H1 (cell line): ENCODE results near the gene BORCS6. TPM values are rescaled to one million over a fixed set of nuclear protein-coding genes. Genes with fewer than 3 reads are reported as not detected.

ENCODE experiments used
- CTCF ChIA-PET: fragments of 300-600 bp; sonication (Branson Sonifier 250); formaldehyde crosslinking; loops from one replicate; lab custom pipeline; 2021; ENCODE audit not compliant: partially characterized antibody; lab: Charles Lee
- POLR2A ChIA-PET: fragments of 300-600 bp; sonication (Branson Sonifier 250); formaldehyde crosslinking; loops from one replicate; lab custom pipeline; 2021; ENCODE audit warnings: inconsistent platforms; ENCODE audit not compliant: partially characterized antibody; lab: Charles Lee
- DNase-seq, 2 experiments: peaks; one replicate each; pipeline versions ENCODE4 v3.0.0 to v3.0.0-alpha.2; 2010 to 2022; ENCODE audit warnings: low spot score in 2 of 2, low read depth in 1 of 2, mixed read lengths in 1 of 2
- FAIRE-seq: peaks from 2 replicates; lab custom pipeline; 2011; peaks lifted over from hg19 to GRCh38; lab: Jason Lieb, UNC
- H2AFZ ChIP-seq: 2 replicates; pipeline ENCODE4 v1.8.1; 2012; ENCODE audit warnings: low read length, inconsistent platforms
- H2AK5ac ChIP-seq: 2 replicates; pipeline ENCODE4 v1.6.1; 2013; ENCODE audit warnings: low read depth, low read length
- H2BK120ac ChIP-seq: replicated peaks from 2 replicates; pipeline ENCODE3; 2013; ENCODE audit warnings: low read depth, low read length, inconsistent platforms
- H2BK12ac ChIP-seq: 2 replicates; pipeline ENCODE4 v1.6.1; 2013; ENCODE audit warnings: low read depth, low read length
- H2BK15ac ChIP-seq: 2 replicates; pipeline ENCODE4 v1.6.1; 2013; ENCODE audit warnings: low read length
- H2BK20ac ChIP-seq: 2 replicates; pipeline ENCODE4 v1.6.1; 2013; ENCODE audit warnings: low read length
- H2BK5ac ChIP-seq: 2 replicates; pipeline ENCODE4 v1.6.1; 2013; ENCODE audit warnings: low read depth, low read length
- H3K14ac ChIP-seq: 2 replicates; pipeline ENCODE4 v1.6.1; 2013; ENCODE audit warnings: inconsistent platforms; ENCODE audit not compliant: insufficient read length
- H3K18ac ChIP-seq: 2 replicates; pipeline ENCODE4 v1.6.1; 2013; ENCODE audit warnings: low read length; ENCODE audit errors: extremely low read depth
- H3K23ac ChIP-seq: 2 replicates; pipeline ENCODE4 v1.6.1; 2013; ENCODE audit warnings: inconsistent platforms; ENCODE audit not compliant: insufficient read length
- H3K23me2 ChIP-seq: 2 replicates; pipeline ENCODE4 v1.6.1; 2013; ENCODE audit warnings: low read depth, low read length
- H3K27ac ChIP-seq: 2 replicates; pipeline ENCODE4 v1.6.1; 2011; ENCODE audit warnings: low read depth, low read length, inconsistent platforms
- H3K27me3 ChIP-seq, 4 experiments: replicated peaks in 1 of 4; 1 replicate in 1 of 4; 2 replicates in 3 of 4; pipeline versions ENCODE4 v1.6.1 to v1.8.1; 2011 to 2013; ENCODE audit warnings: low read length in 3 of 4, mild to moderate bottlenecking in 3 of 4, inconsistent platforms in 2 of 4, mixed read lengths in 2 of 4, moderate library complexity in 1 of 4; ENCODE audit not compliant: control insufficient read depth in 3 of 4, insufficient read depth in 3 of 4; ENCODE audit errors: extremely low read depth in 1 of 4
- H3K36me3 ChIP-seq, 4 experiments: 2 replicates each; pipeline versions ENCODE4 v1.6.1 to v1.8.1; 2011 to 2013; ENCODE audit warnings: mild to moderate bottlenecking in 4 of 4, low read length in 3 of 4, moderate library complexity in 2 of 4, control low read depth in 1 of 4, inconsistent platforms in 1 of 4; ENCODE audit not compliant: insufficient read depth in 4 of 4, control insufficient read depth in 2 of 4
- H3K4ac ChIP-seq: replicated peaks from 2 replicates; pipeline ENCODE3; 2013; ENCODE audit warnings: low read length, low read depth, mixed read lengths, inconsistent platforms; ENCODE audit not compliant: insufficient read length
- H3K4me1 ChIP-seq, 4 experiments: replicated peaks in 1 of 4; 1 replicate in 1 of 4; 2 replicates in 3 of 4; pipeline versions ENCODE4 v1.6.1 to v1.8.1; 2011 to 2013; ENCODE audit warnings: low read length in 3 of 4, inconsistent platforms in 2 of 4, mixed read lengths in 1 of 4; ENCODE audit not compliant: insufficient read depth in 4 of 4, control insufficient read depth in 3 of 4
- H3K4me2 ChIP-seq, 2 experiments: 2 replicates each; pipeline versions ENCODE4 v1.6.1 to v1.8.1; 2011 to 2013; ENCODE audit warnings: low read depth in 2 of 2, low read length in 2 of 2, control low read depth in 1 of 2, inconsistent platforms in 1 of 2, mild to moderate bottlenecking in 1 of 2; ENCODE audit not compliant: insufficient read depth in 1 of 2
- H3K4me3 ChIP-seq, 4 experiments: fragments of 200-600, 300-600 bp in 1 of 4; sonication (generic), shearing (Covaris generic), sonication (Bioruptor Twin) in 1 of 4; 2 replicates each; pipeline versions ENCODE4 v1.5.1 to v1.8.1; 2011 to 2016; ENCODE audit warnings: low read length in 4 of 4, low read depth in 3 of 4, control low read depth in 2 of 4, inconsistent platforms in 2 of 4, mild to moderate bottlenecking in 2 of 4, mixed read lengths in 1 of 4, moderate library complexity in 1 of 4; ENCODE audit not compliant: insufficient read depth in 2 of 4; ENCODE audit errors: extremely low read depth in 1 of 4
- H3K56ac ChIP-seq: replicated peaks from 2 replicates; pipeline ENCODE3; 2013; ENCODE audit warnings: low read depth, mild to moderate bottlenecking, mixed read lengths, low read length, inconsistent platforms; ENCODE audit not compliant: insufficient read length
- H3K79me1 ChIP-seq: 2 replicates; pipeline ENCODE4 v1.6.1; 2013; ENCODE audit warnings: low read depth, low read length, control low read depth
- H3K79me2 ChIP-seq, 2 experiments: 2 replicates each; pipeline versions ENCODE4 v1.6.1 to v1.8.1; 2012 to 2013; ENCODE audit warnings: low read length in 2 of 2, mild to moderate bottlenecking in 2 of 2, inconsistent platforms in 1 of 2; ENCODE audit not compliant: insufficient read depth in 2 of 2, control insufficient read depth in 1 of 2
- H3K9ac ChIP-seq, 4 experiments: replicated peaks in 1 of 4; 1 replicate in 1 of 4; 2 replicates in 3 of 4; pipeline versions ENCODE4 v1.6.1 to v1.8.1; 2011 to 2013; ENCODE audit warnings: low read depth in 3 of 4, low read length in 3 of 4, control low read depth in 2 of 4, mild to moderate bottlenecking in 2 of 4, moderate library complexity in 2 of 4, inconsistent platforms in 1 of 4; ENCODE audit errors: extremely low read depth in 1 of 4
- H3K9me3 ChIP-seq, 2 experiments: 2 replicates each; pipeline versions ENCODE4 v1.6.1 to v1.8.1; 2012 to 2013; ENCODE audit warnings: mild to moderate bottlenecking in 2 of 2, moderate library complexity in 2 of 2, control low read depth in 1 of 2, inconsistent platforms in 1 of 2, low read depth in 1 of 2, low read length in 1 of 2, mixed read lengths in 1 of 2; ENCODE audit not compliant: insufficient read depth in 2 of 2
- H4K20me1 ChIP-seq, 2 experiments: replicated peaks in 1 of 2; 2 replicates each; pipeline versions ENCODE3 to v1.8.1; 2011 to 2013; ENCODE audit warnings: inconsistent platforms in 2 of 2, low read length in 2 of 2, mild to moderate bottlenecking in 1 of 2; ENCODE audit not compliant: insufficient read depth in 2 of 2, control insufficient read depth in 1 of 2
- H4K5ac ChIP-seq: 2 replicates; pipeline ENCODE4 v1.6.1; 2013; ENCODE audit warnings: low read length, low read depth, mixed read lengths, inconsistent platforms; ENCODE audit not compliant: insufficient read length
- H4K8ac ChIP-seq: 2 replicates; pipeline ENCODE4 v1.8.0; 2013; ENCODE audit warnings: mild to moderate bottlenecking, moderate library complexity, low read length, inconsistent platforms; ENCODE audit not compliant: insufficient read depth; ENCODE audit errors: extremely low read depth
- H4K91ac ChIP-seq: replicated peaks from 2 replicates; pipeline ENCODE3; 2013; ENCODE audit warnings: low read length, mixed read lengths, inconsistent platforms; ENCODE audit not compliant: insufficient read length
- BACH1 ChIP-seq: IDR thresholded peaks from 2 replicates; pipeline ENCODE4 v1.6.1; 2012; ENCODE audit warnings: low read length, improper control_type of control experiment
- CHD1 ChIP-seq: IDR thresholded peaks from 2 replicates; pipeline ENCODE4 v1.6.1; 2012; ENCODE audit warnings: low read depth, low read length, improper control_type of control experiment
- CHD2 ChIP-seq: IDR thresholded peaks from 2 replicates; pipeline ENCODE4 v1.6.1; 2012; ENCODE audit warnings: low read length, improper control_type of control experiment
- MAFK ChIP-seq: IDR thresholded peaks from 2 replicates; pipeline ENCODE4 v1.6.1; 2012; ENCODE audit warnings: low read depth, mild to moderate bottlenecking, improper control_type of control experiment, low read length
- POLR2A ChIP-seq, 2 experiments: IDR thresholded peaks; 1 replicate in 1 of 2; 2 replicates in 1 of 2; pipeline ENCODE4 v1.6.1; 2011; ENCODE audit warnings: low read depth in 2 of 2, low read length in 2 of 2, mild to moderate bottlenecking in 2 of 2; ENCODE audit errors: control extremely low read depth in 1 of 2
- POLR2AphosphoS5 ChIP-seq: IDR thresholded peaks from 2 replicates; pipeline ENCODE4 v1.6.1; 2011; ENCODE audit warnings: low read depth, low read length
- RFX5 ChIP-seq: IDR thresholded peaks from 2 replicates; pipeline ENCODE4 v1.6.1; 2011; ENCODE audit warnings: low read depth, low read length, improper control_type of control experiment, borderline replicate concordance
- WGBS, 2 experiments: shearing (Covaris generic) in 1 of 2; methylation state at CpG; one replicate each; pipeline versions ENCODE4 v1.1.6 to v1.1.7; 2013 to 2015; ENCODE audit warnings: low lambda C conversion rate in 2 of 2, mixed read lengths in 2 of 2, inconsistent platforms in 1 of 2, low coverage in 1 of 2, missing lambda C conversion rate in 1 of 2; ENCODE audit not compliant: insufficient replicate concordance in 2 of 2, insufficient coverage in 1 of 2, insufficient read length in 1 of 2; ENCODE audit errors: extremely low coverage in 1 of 2, missing lambda C conversion rate in 1 of 2; 5-methylcytosine and 5-hydroxymethylcytosine counted together
- polyA plus RNA-seq, 7 experiments: library from polyadenylated mRNA; depleted of rRNA in 3 of 7; stranded (reverse) in 5 of 7; unstranded in 2 of 7; fragments of >200 nt in 5 of 7; fragments of 200-250 nt in 2 of 7; gene quantifications; 1 replicate in 5 of 7; 2 replicates in 1 of 7; 4 replicates in 1 of 7; pipeline versions ENCODE4 v1.2.1 to v1.2.3, GENCODE V29; 2011 to 2013; ENCODE audit warnings: missing spikeins in 2 of 7, mixed read lengths in 2 of 7
- total RNA-seq: library from RNA; stranded (reverse); fragmentation: NEBNext Ultra II Directional; extraction: Animal tissue kit (Norgen Biotek cat#: 25700); gene quantifications from 2 replicates; pipeline ENCODE4 v1.2.1, GENCODE V29; 2021

BORCS6 gene
- total and polyA plus RNA-seq, 2 of the 8 experiments (the other 6 are each of a cell fraction or from before 2014, with no cell fraction given), result 3.3 to 3.6 TPM

DNA sequence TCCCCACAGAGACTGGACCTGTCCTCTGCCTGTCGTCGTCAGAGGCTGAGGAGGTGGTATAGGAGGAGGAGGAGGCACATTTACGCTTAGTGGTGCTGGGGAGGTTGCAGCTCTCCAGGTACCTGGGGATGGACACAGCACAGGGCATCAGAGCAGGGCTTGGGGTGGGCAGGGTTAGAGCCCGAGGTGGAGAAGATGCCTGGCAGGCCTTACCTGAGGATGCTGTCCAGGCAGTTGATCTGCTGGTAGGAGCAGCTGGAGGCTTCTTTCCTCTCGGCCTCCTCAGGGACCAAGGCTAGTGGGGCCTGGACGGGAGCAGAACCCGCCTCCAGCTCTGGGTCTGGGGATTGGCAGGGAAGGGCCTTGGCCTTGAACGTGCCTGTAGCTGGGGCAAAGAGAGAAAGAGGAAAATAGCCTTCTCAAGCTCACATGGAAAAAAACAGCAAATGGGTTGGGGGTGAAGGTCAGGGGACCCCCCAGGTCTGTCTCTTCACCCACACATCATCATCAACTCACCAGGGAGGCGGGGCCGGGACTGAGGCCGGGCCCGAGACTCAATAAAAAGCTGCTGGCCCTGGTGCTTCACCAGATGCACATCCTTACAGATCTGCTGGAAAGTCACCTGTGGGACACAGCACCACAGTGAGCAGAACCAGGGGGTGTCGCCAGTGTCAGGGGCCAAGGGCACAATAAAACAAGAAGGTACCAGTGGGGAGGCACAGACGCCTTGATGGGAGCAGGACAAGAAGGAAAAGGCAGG, 43.4 kb downstream of the BORCS6 start:
- Histone ChIP-seq H4K5ac (no peak overlapping the region), H2BK12ac (no peak overlapping the region), H4K20me1 (peaks cover 2 to 27% of the 10 kb centered on the region in 2 experiments), H3K27me3 (no peaks in the 10 kb centered on the region), H2BK120ac (no peak overlapping the region), H4K8ac (no peak overlapping the region), H3K4me3 (no peak overlapping the region), H2AFZ (no peak overlapping the region), H3K79me1 (peaks cover 7% of the 10 kb centered on the region; the same call in 1 of the 2 replicates), H2AK5ac (no peak overlapping the region), H3K4me1 (peaks cover 0 to 5% (median 2%) of the 10 kb centered on the region in 4 experiments; a peak in 3 of 7 replicates), H3K56ac (no peak overlapping the region), H3K23ac (no peak overlapping the region), H3K36me3 (peaks cover 15 to 52% (median 39%) of the 10 kb centered on the region in 4 experiments), H2BK20ac (no peak overlapping the region), H4K91ac (no peak overlapping the region), H3K18ac (no peak overlapping the region), H3K79me2 (peaks cover 0 to 5% of the 10 kb centered on the region in 2 experiments; a peak in 1 of 4 replicates), H3K9me3 (no peaks in the 10 kb centered on the region), H2BK5ac (no peak overlapping the region), H3K4me2 (no peak overlapping the region), H3K9ac (no peak overlapping the region), H3K27ac (no peak overlapping the region), H3K4ac (no peak overlapping the region), H2BK15ac (no peak overlapping the region), H3K23me2 (peaks cover 5% of the 10 kb centered on the region; the same call in 1 of the 2 replicates), H3K14ac (no peak overlapping the region)
- 91% methylated on average over 14 of the region's 14 CpGs; no CpG with 5 or more reads in 1 of the 2 experiments for WGBS, 2 experiments
- no peak for TF ChIP-seq CHD2
- TF ChIP-seq RFX5, result no peak
- TF ChIP-seq MAFK, result no peak
- TF ChIP-seq BACH1, result no peak
- TF ChIP-seq POLR2A (IDR thresholded peaks at IDR 0.05; ENCODE audit: control extremely low read depth in 1 of 2, low read depth in 2 of 2, low read length in 2 of 2), result no peak
- no peak for TF ChIP-seq CHD1
- TF ChIP-seq POLR2AphosphoS5, result no peak
- DNase-seq (no peak), FAIRE-seq (no peak)
- ChIA-PET POLR2A (interaction anchor here (1.3 to 6.4 kb wide), 5 partner anchors 7 to 77 kb away, joined by 3 to 62 read pairs (median 11); partner anchors contain the start of gene TMEM107), CTCF (interaction anchor here (14.1 kb wide), 1 partner anchor 11 kb away, joined by 133 read pairs; the partner anchor contains the start of gene VAMP2)
